Measurements from ENCODE around the gene LILRB1. TPM values are rescaled to one million over a fixed set of nuclear protein-coding genes. Genes with fewer than 3 reads are reported as not detected.

LILRB1 gene
- total and polyA plus RNA-seq, 9 of the 15 experiments (the other 6 are each of a cell fraction or from before 2014, with no cell fraction given): not detected

GRCh38 chr19:54661846-54662481 lies 31.7 kb downstream of the LILRB1 start:
- intact Hi-C loops (cut with micrococcal nuclease): no loop called here
- ATAC-seq (no peak), FAIRE-seq (no peak), DNase-seq (ENCODE audit: extremely low read depth in 1 of 4, low spot score in 3 of 4) (no peak)
- WGBS (ENCODE audit: insufficient coverage, low coverage, missing lambda C conversion rate): 10% methylated on average over 13 of the region's 13 CpGs
- CTCF ChIA-PET (ENCODE audit: low intra/inter-chr PET ratio): interaction anchor here (0.8 kb wide), 1 partner anchor 12 kb away, joined by 3 read pairs; no protein-coding TSS in a partner anchor
- BruUV-seq (replicated peaks): no TSS peak
- no peak overlapping the region for H3K4me3 ChIP-seq
- no peaks in the 10 kb centered on the region for H3K4me1 ChIP-seq (replicated peaks in 1 of 2; ENCODE audit: control insufficient read depth in 2 of 2, insufficient read depth in 2 of 2, low read length in 2 of 2)
- TF ChIP-seq ZBTB17 (CRISPR knock-in tag; IDR thresholded peaks at IDR 0.05) (no peak), ZNF407 (IDR thresholded peaks at IDR 0.05; ENCODE audit: low read depth) (no peak)
- peaks cover 18 to 66% of the 10 kb centered on the region in 2 experiments; a peak in 4 of 5 replicates for H3K27me3 ChIP-seq (ENCODE audit: control insufficient read depth in 2 of 2, insufficient read depth in 2 of 2, low read length in 2 of 2)
- peaks cover 5% of the 10 kb centered on the region; the same call in 1 of the 2 replicates for H4K20me1 ChIP-seq (replicated peaks; ENCODE audit: control insufficient read depth, insufficient read depth, low read length)
- H3K9ac ChIP-seq (ENCODE audit: insufficient read depth in 1 of 2, low read depth in 2 of 2, low read length in 2 of 2): no peak overlapping the region
- in situ Hi-C loops (cut with MboI): loop anchor here (25.0 kb wide), 1 partner anchor 775 kb away; the partner anchor contains the start of gene SHISA7
- H3K27ac ChIP-seq (ENCODE audit: extremely low read depth, low read depth, low read length): no peak overlapping the region
- no peaks in the 10 kb centered on the region for H3K9me3 ChIP-seq (replicated peaks; ENCODE audit: control insufficient read depth, insufficient read depth, low read depth, low read length)
- no peaks in the 10 kb centered on the region for H3K9me1 ChIP-seq (ENCODE audit: control insufficient read depth, insufficient read depth, low read length)
- no peak overlapping the region for H2AFZ ChIP-seq (ENCODE audit: low read depth, low read length)
- no peaks in the 10 kb centered on the region for H3K36me3 ChIP-seq (ENCODE audit: control insufficient read depth, insufficient read depth, low read length)
- POLR2A ChIA-PET: interaction anchor here (0.6 to 1.0 kb wide), 2 partner anchors 328 to 462 kb away, joined by 3 read pairs; no protein-coding TSS in a partner anchor
- no peak overlapping the region for H3K4me2 ChIP-seq (ENCODE audit: insufficient read depth, low read length)
- no peaks in the 10 kb centered on the region for H3K79me2 ChIP-seq (ENCODE audit: control insufficient read depth, insufficient read depth, low read length)
